ENCODE results near the gene TGFBR1. TPM values are rescaled to one million over a fixed set of nuclear protein-coding genes. Genes with fewer than 3 reads are reported as not detected.
A peak's percentile ranks its signal among the peaks of the same experiment; 100 is the strongest.

TGFBR1 gene
- total RNA-seq, 1 donor from 2014 or later: 138 TPM

- H3K27me3 Mint-ChIP-seq (ENCODE audit: insufficient read depth, low read depth): peaks cover 3% of the 10 kb centered on the region
- H3K27ac Mint-ChIP-seq: peak overlapping the region; percentile 42
- no peak overlapping the region for H3K9ac ChIP-seq
- H4K20me1 ChIP-seq (ENCODE audit: low read depth): no peaks in the 10 kb centered on the region
- no peak overlapping the region for H3K4me3 ChIP-seq
- no peak overlapping the region for H3K4me3 Mint-ChIP-seq
- peaks cover 8% of the 10 kb centered on the region for H3K4me1 Mint-ChIP-seq
- no peaks in the 10 kb centered on the region for H3K9me3 ChIP-seq (ENCODE audit: low read depth)
- no peak for DNase-seq (ENCODE audit: low spot score)
- H3K36me3 ChIP-seq: no peaks in the 10 kb centered on the region
- no peaks in the 10 kb centered on the region for H3K4me1 ChIP-seq
- no peak for TF ChIP-seq EZH2phosphoT487 (IDR thresholded peaks at IDR 0.05)
- TF ChIP-seq CTCF (IDR thresholded peaks at IDR 0.05): no peak
- no peak for TF ChIP-seq EZH2 (IDR thresholded peaks at IDR 0.05)
- no peaks in the 10 kb centered on the region for H3K27me3 ChIP-seq
- no peaks in the 10 kb centered on the region for H3K79me2 ChIP-seq (ENCODE audit: low read depth)
- no peak overlapping the region for H2AFZ ChIP-seq (replicated peaks)
- H3K9me3 Mint-ChIP-seq: no peaks in the 10 kb centered on the region
- H3F3A ChIP-seq (ENCODE audit: low read depth): no peaks in the 10 kb centered on the region
- no peaks in the 10 kb centered on the region for H3K36me3 Mint-ChIP-seq
- H3K27ac ChIP-seq: no peak overlapping the region
- no peak overlapping the region for H3K4me2 ChIP-seq
Observed at GRCh38 chr9:99183616-99184015, 78.7 kb downstream of the TGFBR1 start.

DNA sequence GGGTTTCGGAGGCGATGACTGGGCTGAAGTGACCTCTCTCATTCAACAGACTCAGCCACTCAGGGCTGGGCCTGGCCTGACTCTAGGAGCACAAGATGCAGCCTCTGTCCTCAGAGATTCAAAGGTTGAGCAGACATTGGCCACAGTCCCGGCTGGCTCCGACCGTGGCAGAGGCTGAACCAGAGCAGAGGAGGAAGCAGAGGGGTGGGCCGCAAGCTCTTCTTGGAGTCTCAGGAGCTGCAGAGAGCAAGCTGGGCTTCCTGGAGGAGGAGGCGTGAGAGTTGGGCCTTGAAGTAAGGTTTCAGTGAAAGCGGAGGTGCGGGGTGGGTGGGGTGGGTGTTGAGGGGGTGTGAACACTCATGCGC, 79.2 kb downstream of the TGFBR1 start:
- Histone ChIP-seq H3K4me1 (no peaks in the 10 kb centered on the region), H3K4me2 (no peak overlapping the region), H3K9me3 (ENCODE audit: low read depth) (no peaks in the 10 kb centered on the region), H3F3A (ENCODE audit: low read depth) (no peaks in the 10 kb centered on the region), H3K36me3 (no peaks in the 10 kb centered on the region), H3K27ac (no peak overlapping the region), H3K79me2 (ENCODE audit: low read depth) (no peaks in the 10 kb centered on the region), H3K27me3 (no peaks in the 10 kb centered on the region), H2AFZ (replicated peaks) (peak overlapping the region; percentile 68), H3K4me3 (no peak overlapping the region), H3K9ac (no peak overlapping the region), H4K20me1 (ENCODE audit: low read depth) (no peaks in the 10 kb centered on the region)
- no peak overlapping the region for H3K4me3 Mint-ChIP-seq
- H3K27me3 Mint-ChIP-seq (ENCODE audit: insufficient read depth, low read depth): peaks cover 3% of the 10 kb centered on the region
- TF ChIP-seq CTCF (IDR thresholded peaks at IDR 0.05) (no peak), EZH2phosphoT487 (IDR thresholded peaks at IDR 0.05) (no peak), EZH2 (IDR thresholded peaks at IDR 0.05) (no peak)
- H3K36me3 Mint-ChIP-seq: no peaks in the 10 kb centered on the region
- H3K27ac Mint-ChIP-seq: peak overlapping the region; percentile 94
- peaks cover 8% of the 10 kb centered on the region for H3K4me1 Mint-ChIP-seq
- no peaks in the 10 kb centered on the region for H3K9me3 Mint-ChIP-seq
- no peak for DNase-seq (ENCODE audit: low spot score)

GRCh38 chr9:99184475-99185347, 79.8 kb downstream of the TGFBR1 start:
- Histone ChIP-seq H4K20me1 (ENCODE audit: low read depth) (no peaks in the 10 kb centered on the region), H2AFZ (replicated peaks) (peak overlapping the region; percentile 94), H3K4me2 (no peak overlapping the region), H3K79me2 (ENCODE audit: low read depth) (no peaks in the 10 kb centered on the region), H3K9me3 (ENCODE audit: low read depth) (no peaks in the 10 kb centered on the region), H3K27ac (no peak overlapping the region), H3K4me1 (no peaks in the 10 kb centered on the region), H3K27me3 (no peaks in the 10 kb centered on the region), H3K9ac (no peak overlapping the region), H3K4me3 (no peak overlapping the region), H3F3A (ENCODE audit: low read depth) (no peaks in the 10 kb centered on the region), H3K36me3 (no peaks in the 10 kb centered on the region)
- Mint-ChIP-seq H3K27ac (peak overlapping the region; percentile 88), H3K9me3 (no peaks in the 10 kb centered on the region), H3K4me3 (no peak overlapping the region), H3K27me3 (ENCODE audit: insufficient read depth, low read depth) (peaks cover 4% of the 10 kb centered on the region), H3K36me3 (no peaks in the 10 kb centered on the region), H3K4me1 (peaks cover 8% of the 10 kb centered on the region)
- TF ChIP-seq EZH2 (IDR thresholded peaks at IDR 0.05) (no peak), EZH2phosphoT487 (IDR thresholded peaks at IDR 0.05) (no peak), CTCF (IDR thresholded peaks at IDR 0.05) (peak; percentile 95)
- peak; percentile 93 for DNase-seq (ENCODE audit: low spot score)
